NCI-H187 (cell line): ENCODE measurements around the gene SAMD14.

Experiments
- DNase-seq, 2 experiments: peaks; one replicate each; lab custom pipeline; 2025; lab: John Stamatoyannopoulos, UW

The SAMD14 gene

DNA sequence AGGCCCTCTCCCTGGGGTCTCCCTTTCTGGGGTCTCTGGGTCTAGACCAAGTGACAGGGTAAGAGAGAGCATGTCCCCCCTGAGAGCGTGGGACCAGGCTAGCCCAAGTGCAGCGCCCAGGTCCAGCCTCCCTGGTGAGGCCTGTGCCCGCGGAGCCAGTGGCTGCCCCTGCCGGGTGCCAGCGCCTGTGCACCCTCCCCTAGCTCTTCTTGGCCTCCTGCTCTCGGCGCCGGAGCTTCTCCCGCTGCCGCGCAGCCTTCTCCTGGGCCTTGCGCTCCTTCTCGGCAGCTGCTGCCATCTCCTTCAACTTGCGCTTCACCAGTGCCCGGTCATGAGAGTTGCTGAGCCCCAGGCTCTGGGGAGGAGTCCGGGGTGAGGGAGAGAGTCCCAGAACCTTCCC is 17.3 kb downstream of the SAMD14 start:
- no peak for DNase-seq

DNA sequence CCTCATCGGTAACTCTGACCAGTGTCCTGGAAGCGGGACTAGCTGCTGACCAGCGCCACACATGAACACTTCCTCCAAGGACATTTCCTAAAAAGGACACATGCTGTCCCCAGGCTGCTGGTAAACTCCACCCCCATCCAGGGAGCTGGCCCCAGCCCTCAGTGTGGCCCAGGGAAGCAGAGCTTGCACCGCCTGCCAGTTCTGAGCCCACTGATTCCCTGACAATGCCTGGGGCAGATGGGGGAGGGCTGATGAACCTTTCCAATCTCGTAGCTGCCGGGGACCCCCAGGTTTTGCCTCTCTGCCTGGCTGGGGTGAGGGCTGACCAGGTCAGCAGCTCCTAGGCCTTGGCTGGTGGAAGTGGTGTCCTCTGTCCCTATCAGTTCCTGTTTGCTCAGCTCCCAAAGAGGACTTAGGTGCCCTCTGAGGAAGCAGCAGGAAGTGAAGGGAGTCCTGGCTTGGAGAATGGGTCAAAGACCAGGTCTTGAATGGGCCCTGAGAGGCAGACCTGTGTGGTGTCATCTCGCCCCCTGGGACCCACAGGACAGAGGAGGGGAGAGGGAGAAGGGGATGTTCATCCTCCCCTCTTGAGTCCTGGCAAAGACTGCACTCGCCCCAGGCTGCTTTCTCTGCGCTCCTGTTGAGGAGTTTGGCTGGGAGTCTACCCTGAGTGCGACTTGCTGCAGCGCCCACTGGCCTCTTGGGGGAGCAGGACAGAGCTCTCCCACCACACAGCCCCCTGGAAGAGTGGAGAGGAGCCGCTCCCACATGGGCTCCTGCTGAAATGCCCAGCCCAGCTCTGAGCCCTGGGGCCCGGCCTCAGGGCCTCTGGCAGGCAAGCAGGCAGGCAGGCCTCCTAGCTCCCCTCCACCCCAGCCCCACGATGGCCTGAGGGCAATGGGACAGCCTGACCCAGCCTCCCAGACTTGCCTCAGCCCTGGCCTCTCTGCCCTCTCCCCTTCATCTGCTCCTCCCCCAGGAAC is 18.0 kb downstream of the SAMD14 start:
- no peak for DNase-seq

DNA sequence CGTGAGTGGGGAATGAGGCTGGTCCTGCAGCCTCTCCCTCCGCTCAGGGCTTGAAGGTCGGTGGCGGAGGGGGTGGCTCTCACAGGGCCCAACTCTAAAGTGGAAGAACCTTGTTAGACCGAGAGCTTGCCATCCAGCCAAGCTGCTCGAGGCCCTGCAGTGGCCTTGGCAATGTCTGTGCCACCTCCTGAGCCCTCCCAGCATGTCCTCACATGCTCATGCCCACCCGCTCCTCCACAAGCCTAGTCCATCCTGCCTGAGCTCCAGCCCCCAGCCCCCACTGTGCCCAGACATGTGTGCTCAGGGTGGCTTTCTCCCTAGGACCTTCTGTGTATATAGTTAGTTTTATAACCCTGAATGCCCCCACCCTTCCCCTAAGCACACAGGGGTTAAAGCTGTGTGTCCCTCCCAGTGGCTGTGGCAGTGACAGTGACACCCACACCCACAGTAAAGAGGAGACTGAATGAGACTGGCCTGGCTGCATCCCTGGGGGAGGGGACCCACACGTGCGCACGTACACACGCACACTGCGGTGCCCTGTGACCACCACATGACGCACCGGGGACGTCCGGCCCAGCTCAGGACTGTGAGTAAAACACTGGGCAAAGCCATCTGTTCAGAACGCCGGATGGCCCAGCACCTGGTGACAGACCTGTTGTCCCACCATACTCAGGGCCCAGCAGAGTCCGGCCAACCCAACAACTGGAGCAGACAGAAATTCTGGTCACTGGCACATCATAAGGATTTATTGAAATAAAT is 19.2 kb downstream of the SAMD14 start:
- DNase-seq, result no peak

DNA sequence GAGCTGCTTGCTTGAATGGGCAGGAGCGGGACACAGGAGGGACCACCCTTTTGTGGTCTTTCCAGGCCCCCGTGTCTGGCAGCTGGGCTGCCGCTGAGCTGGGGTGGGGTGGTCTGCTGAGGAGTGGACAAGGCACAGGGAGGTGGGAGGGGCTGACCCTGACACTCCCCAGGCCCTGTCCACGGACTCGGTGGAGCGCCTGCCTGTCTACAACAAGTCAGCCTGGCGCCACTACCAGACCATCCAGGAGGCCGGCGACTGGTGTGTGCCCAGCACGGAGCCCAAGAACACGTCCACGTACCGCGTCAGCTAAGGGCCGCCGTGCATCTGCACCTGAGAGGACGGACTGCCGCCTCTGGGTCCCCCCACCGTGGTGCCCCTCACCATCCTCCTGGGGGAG is 20.2 kb downstream of the SAMD14 start:
- DNase-seq, result no peak

DNA sequence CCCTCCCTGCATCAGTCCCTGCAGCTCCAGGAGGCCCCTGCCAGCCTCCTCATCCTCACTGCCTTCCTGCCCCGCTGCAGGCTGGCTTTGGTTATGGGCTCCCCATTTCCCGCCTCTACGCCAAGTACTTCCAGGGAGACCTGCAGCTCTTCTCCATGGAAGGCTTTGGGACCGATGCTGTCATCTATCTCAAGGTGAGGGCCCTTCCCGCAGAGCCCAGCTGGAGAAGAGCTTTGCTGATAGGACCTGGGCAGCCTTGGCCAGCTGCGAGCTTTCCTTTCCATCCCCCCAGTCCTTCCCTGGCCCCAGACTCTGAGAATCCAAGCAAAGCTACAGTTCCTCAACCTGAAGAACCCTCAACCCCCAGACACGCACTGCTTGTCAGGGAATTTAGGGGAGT is 20.8 kb downstream of the SAMD14 start:
- no peak for DNase-seq

DNA sequence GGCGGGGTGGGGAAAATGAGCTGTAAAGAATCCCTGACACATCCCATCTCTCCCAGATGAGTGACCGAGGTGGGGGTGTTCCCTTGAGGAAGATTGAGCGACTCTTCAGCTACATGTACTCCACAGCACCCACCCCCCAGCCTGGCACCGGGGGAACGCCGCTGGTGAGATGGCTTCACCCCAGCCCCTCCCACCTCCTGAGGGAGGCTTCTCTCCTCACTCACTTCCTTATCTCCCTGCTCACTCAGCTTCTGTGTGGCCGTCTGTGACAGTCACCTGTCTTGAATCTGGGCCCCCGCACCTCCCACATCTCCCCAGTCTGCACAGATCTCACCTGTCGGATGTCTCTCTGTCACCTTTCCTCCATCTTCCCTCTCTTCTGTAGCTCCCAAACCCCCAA is 21.4 kb downstream of the SAMD14 start:
- DNase-seq, result no peak

DNA sequence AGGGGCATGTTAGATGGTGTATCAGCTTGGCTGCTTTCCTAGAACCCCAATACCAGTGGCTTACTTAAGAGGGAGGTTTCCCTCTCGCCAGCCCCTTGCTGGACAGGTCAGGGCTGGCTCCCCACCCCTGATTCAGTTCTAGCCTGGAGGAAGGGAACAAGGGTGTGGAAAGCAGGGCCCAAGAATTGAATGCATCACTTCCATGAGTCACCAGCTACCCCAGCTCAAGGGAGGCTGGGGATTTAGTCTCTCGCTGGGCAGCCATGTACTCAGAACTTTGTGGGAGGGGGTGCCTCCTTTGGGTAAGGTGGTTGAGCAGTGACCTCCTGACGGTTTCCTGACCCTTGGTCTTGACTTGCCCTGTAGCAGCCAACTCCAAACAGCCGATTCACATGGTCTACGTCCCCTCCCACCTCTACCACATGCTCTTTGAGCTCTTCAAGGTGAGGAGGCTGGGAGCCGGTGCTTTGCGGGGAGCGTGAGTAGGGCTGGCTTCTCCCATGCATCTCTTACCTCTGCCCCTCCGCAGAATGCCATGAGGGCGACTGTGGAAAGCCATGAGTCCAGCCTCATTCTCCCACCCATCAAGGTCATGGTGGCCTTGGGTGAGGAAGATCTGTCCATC is 22.1 kb downstream of the SAMD14 start:
- DNase-seq, result no peak

DNA sequence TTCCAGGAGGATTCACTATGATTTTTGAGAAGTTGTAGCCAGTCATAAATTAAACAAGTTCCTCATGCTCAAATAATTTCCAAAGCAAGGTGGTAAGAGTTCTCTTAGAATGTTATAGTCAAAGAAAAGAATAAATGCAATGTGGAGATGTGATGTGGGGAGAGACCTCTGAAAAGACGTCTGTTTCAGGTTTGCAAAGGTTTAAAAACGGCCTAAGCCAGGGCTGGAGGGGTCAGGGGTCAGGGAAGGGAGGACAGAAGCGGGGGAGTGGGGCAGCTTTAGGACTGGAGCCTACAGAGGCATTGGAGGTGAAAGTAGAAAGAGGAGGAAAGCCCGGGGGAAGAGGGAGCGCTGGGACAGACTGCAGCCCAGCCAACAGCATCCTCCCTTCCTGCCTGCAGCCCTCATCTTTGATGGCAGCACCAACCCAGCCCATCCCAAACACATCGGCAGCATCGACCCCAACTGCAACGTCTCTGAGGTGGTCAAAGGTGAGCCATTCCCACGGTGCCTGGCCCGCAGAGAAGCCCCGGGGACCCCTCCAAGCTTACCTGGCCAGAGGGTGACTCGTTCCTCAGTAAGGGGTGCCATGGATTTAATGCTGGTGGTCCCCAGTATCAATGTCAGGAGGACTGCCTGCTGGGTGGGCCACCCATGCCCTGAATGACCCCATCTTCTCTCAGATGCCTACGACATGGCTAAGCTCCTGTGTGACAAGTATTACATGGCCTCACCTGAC is 23.4 kb downstream of the SAMD14 start:
- DNase-seq, result no peak

DNA sequence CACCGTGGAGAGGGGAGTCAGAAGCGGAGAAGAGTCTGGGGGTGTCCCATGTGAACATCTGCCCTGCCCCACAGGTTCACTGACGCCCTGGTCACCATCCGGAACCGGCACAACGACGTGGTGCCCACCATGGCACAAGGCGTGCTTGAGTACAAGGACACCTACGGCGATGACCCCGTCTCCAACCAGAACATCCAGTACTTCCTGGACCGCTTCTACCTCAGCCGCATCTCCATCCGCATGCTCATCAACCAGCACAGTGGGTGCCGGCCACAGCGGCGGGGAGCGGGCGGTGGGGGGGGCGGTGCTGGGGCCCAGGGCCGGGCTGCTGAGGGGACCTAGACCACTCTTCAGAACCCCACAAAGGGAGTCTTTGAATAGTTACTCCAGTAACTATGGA is 24.1 kb downstream of the SAMD14 start:
- no peak for DNase-seq

DNA sequence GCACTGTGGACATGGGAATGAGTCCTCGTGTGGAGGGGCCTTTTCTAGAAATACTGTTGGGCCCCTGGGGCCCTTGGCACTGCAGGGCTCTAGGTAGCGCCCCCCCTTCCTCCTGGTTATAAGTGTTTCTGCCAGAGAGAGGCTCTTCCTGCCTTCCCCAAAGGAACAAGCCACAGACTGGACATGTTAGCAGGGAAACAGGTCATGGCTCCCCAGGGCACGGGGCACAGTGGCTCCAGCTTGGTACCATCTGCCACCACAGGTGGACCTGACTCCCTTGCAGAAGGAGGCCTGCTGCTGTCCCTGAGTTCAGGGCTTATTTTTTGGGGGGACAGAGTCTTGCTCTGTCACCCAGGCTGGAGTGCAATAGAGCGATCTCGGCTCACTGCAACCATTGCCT is 26.0 kb downstream of the SAMD14 start:
- no peak for DNase-seq

DNA sequence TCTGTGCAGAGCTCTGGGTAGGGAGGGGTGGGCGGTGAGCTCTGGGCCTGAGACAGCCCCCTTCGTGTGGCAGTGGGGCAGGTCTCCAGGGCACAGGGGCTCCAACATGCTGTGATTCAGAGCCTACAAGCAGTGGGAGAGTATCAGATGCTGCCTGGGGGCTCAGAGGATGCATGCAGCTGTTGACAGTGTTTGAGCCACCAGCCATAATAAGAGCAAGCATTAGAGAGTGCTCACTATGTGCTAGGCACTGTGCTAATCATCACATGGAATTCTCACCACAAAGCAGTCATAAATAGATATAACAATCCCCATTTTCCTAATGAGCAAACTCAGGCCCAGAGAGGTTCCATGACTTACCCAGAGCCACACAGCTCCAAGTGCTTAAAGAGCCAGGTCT is 26.7 kb downstream of the SAMD14 start:
- no peak for DNase-seq

DNA sequence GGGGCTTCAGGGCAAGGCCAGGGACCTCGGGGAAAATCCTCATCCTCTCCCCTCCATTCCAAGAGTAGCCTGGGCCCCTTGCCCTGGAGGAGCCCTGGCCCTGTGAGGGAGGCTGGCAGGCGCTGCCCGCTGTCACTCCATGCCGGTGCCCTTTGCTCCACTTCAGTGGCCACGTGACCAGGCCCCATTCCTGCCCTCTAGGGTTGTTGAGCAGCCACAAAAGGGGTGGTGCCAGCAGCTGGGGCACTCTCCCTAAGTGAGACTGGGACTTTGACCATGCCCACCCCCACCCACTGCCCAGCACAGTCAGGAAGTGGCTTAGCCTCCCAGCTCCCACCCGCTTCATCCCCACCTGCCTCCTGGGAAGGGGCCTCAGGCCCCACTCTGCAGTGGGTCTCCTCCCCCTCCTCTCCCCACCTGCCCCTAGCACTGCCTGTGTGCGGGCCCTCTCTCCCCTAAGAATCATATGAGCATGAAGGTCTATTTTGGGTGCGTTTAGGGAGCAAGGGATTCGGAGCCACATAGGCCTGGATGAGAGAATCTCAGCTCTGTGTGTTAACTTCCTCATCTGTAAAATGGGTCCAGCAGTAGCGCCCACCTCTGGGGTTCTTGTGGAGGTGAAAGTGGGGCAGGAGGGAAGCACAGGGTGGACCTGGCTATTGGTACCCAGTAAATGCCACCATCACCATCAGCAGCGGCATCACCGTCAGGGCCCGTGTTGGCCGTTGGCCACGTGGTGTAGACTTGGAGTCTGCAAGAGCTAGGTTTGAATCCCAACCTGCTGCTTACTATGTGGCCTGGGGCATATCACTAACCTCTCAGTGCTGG is 27.6 kb downstream of the SAMD14 start:
- DNase-seq, result no peak

DNA sequence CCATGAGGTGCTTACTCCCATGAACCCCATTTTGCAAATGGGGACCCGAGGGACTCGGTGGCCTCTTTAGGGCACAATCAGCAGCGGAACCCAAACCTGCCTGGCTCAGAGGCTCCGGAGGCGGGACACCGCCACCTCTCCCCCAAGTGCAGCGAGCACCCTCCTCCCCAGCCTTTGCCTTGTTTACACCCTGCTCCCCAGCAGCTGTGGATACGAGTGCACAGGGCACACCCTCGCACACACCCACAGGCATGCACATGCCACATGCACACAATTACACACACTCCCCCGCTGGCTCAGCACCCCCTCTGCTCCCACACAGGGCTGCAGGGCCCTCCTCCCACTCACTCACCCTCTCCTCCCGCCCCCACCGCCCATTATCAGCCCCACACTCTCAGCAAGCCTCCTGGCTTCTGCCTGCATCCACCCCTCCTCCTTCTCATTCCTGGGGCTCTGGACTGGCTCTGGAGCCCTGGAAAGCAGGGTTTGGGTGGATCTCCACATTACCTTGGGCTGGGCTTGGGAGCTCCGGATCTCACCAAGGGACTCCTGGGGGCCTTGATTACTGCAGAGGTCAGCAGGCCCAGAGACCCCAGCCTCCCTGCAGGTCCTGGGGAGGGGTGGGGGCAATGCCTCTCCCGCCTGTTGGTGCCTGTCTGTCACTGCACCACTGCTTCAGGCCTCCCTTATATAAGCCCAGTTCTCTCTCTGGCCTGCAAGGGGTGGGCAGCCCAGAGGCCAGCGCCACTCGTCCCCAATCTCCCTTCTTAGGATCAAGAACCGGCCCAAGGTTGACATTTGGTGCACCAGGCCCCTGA is 28.4 kb downstream of the SAMD14 start:
- no peak for DNase-seq

DNA sequence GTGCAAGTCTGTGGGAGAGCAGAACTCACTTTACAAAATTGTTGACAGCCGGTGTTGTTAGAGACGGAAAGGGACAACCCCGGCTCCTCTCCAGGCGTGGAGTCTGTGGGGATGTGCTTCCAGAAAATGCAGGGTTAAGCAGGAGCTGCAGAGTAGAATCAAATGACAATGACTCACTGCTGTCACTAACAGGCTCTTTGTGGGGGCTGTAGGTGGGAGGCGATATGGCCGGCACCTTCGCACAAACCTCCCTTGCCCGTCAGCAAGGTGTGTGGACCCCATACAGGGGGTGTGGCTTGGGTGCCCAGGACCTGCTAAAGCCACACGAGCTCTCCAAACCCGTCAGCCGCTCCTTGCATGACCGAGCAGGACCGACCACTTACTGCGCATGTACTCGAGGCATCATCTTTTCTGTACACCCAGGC is 29.0 kb downstream of the SAMD14 start:
- DNase-seq, result no peak

DNA sequence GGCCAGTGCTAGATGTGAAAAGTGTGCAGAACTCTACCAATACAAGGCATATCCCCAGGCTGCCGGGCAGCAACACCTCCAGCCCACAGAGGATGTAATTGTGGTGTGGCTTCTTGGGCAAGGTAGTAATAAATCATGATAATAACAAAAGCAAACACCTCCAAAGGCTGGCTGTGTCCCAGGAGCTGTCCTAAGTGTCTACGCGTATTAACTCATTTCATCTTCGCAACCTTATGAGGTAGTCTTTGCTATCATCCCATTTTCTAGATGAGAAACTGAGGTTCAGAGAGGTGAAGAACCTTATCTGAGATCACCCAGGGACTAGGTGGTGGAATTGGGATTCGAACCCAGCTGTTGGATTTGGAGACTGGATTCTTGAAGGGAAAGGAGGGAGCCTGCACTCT is 29.5 kb downstream of the SAMD14 start:
- DNase-seq, result no peak

DNA sequence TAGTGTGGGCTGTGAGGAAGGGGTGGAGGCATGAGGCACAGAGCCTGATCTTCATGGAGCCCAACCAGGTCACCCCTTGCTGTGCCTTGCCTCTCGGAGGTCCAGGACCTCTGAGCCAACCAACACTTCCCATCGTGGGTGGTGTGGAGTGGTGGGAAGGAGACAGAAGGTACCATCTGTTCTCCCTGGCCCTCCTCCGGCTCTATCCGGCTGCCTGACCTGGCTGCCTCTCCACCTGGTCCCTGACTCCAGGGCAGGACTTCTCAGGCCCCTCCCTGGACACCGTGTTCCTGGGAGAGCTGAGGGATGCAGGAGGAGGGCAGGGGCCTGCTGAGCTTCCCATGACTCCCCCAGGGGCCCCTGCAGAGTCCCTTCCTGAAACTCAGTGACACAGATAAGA is 31.0 kb downstream of the SAMD14 start:
- no peak for DNase-seq

DNA sequence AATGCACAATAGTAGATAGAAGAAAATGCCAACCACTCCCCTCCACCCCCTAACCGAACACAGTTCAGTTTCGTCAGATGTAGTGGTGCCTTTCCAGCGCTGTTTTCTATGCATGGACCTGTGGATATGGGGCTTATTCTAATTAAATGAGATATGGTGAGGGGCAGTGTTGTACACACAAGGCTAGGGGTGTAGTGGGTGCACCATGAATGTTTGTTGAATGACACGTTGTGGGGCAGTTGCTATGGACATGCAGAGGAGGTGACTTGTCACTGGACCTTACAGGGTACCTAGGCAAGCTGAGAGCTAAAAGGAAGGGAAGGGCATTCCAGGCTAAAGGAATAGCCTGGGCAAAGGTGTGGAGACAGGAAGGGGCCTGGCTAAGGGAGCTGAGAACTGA is 31.4 kb downstream of the SAMD14 start:
- no peak for DNase-seq

DNA sequence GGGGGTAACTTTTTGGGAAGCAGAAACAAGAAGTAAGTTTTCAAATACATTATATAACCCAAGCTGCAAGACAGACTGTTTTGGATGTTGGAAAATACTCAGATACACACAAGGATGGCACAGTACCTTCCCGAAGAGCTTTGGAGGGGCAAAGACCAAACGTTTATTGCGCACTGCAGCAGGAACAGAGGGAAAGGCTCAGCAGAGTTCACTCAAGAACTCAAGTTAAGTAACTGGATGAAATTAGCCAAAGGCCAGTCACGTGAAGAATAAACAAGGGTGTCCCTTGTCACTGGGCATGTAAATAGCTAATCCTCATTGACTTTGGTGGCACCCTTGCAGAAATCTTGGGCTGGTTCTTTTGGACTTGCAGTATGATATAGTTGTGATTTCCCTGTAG is 32.0 kb downstream of the SAMD14 start:
- DNase-seq, result no peak

DNA sequence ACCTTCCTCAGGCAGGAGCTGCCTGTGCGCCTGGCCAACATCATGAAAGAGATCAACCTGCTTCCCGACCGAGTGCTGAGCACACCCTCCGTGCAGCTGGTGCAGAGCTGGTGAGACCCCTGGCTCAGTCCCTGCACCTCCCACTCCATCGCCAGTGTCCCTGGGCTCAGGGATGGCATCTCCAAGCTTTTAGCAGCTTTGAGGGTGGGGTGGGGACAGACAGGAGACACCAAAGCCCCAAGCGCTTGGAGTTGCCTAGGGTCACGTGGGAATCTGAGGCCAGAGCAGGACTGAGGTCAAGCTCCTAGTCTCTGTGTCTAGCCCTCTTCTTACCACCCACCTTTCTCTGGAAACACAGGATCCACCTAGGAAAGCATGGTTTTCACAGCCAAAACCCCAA is 32.5 kb downstream of the SAMD14 start:
- DNase-seq, result no peak

DNA sequence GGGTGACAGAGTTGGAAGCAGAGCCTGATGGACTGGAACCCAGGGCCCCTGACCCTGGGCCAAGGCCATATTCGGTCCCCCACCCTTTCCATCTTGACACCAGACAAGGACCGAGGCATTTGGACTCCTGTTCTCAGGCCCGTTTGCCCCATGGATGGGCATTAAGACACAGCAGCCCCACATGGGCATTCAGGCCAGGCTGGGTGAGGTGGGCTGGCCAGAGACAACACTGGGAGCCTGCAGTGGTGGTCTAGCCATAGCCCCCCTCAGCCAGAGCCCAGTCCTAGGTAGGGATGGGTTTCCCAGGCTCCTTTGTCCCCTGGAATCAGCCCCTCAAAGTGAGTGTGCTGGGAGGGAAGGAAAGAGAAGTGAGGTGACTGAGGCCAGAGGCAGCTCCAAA is 33.2 kb downstream of the SAMD14 start:
- DNase-seq, result no peak
